Coronary artery (tissue), 2 donors: ENCODE results near the gene BOD1.

Source experiments
- DNase-seq: peaks from one replicate; pipeline ENCODE4 v3.0.0-alpha.2; 2017; ENCODE audit warnings: low spot score
- H3K27ac ChIP-seq, 2 donors: fragments of 200-600 bp; sonication (generic); one replicate each; pipeline ENCODE4 v1.5.1; 2016 to 2019
- H3K4me3 ChIP-seq: fragments of 200-600 bp; sonication (generic); 2 replicates; pipeline ENCODE4 v1.5.1; 2016; ENCODE audit warnings: mild to moderate bottlenecking, moderate library complexity
- CTCF ChIP-seq: fragments of 200-600 bp; sonication (generic); IDR thresholded peaks from one replicate; pipeline ENCODE4 v1.5.1; 2019; ENCODE audit warnings: antibody characterized with exemption

Gene BOD1

GRCh38 chr5:173645890-173646574 is 29.6 kb upstream of the BOD1 start:
- no peak overlapping the region for H3K4me3 ChIP-seq
- TF ChIP-seq CTCF, result no peak
- no peak overlapping the region for H3K27ac ChIP-seq
- DNase-seq, result no peak

- no peak for TF ChIP-seq CTCF
- H3K27ac ChIP-seq, result no peak overlapping the region
- no peak for DNase-seq
- H3K4me3 ChIP-seq, result no peak overlapping the region
Measured at GRCh38 chr5:173645437-173645807, 29.0 kb upstream of the BOD1 start.

GRCh38 chr5:173644673-173645436 is 28.4 kb upstream of the BOD1 start:
- no peak for TF ChIP-seq CTCF
- no peak for DNase-seq
- H3K4me3 ChIP-seq, result no peak overlapping the region
- H3K27ac ChIP-seq, result no peak overlapping the region

- Histone ChIP-seq H3K4me3 (no peak overlapping the region), H3K27ac (no peak overlapping the region)
- no peak for TF ChIP-seq CTCF
- DNase-seq, result no peak
Measured at GRCh38 chr5:173643964-173644363, 27.5 kb upstream of the BOD1 start.

- no peak overlapping the region for H3K27ac ChIP-seq
- H3K4me3 ChIP-seq, result no peak overlapping the region
- no peak for DNase-seq
- no peak for TF ChIP-seq CTCF
Measured at GRCh38 chr5:173642895-173643481, 26.5 kb upstream of the BOD1 start.

GRCh38 chr5:173642191-173642816 is 25.9 kb upstream of the BOD1 start:
- Histone ChIP-seq H3K4me3 (no peak overlapping the region), H3K27ac (no peak overlapping the region)
- no peak for DNase-seq
- no peak for TF ChIP-seq CTCF
